ENCODE measurements around the gene MAST1. TPM values are rescaled to one million over a fixed set of nuclear protein-coding genes. Genes with fewer than 3 reads are reported as not detected.

The MAST1 gene
- total RNA-seq, 2 donors from 2014 or later = not detected

- H3K27ac ChIP-seq = no peak overlapping the region
- no peaks in the 10 kb centered on the region for H3K36me3 ChIP-seq
- ATAC-seq (ENCODE audit: insufficient number of reproducible peaks, low FRiP score, low read depth) (no peak), DNase-seq (ENCODE audit: low spot score) (no peak)
- H3K9me3 ChIP-seq = peaks cover 3% of the 10 kb centered on the region
- no peak for TF ChIP-seq CTCF (IDR thresholded peaks at IDR 0.05)
- H3K4me1 ChIP-seq (ENCODE audit: control insufficient read depth in 1 of 2, low read depth in 2 of 2) = no peaks in the 10 kb centered on the region
- no peak overlapping the region for H3K4me3 ChIP-seq
- no peaks in the 10 kb centered on the region for H3K27me3 ChIP-seq (replicated peaks; ENCODE audit: insufficient read depth)
These were observed 18.3 kb downstream of the MAST1 start for GRCh38 chr19:12856653-12857052.

- ATAC-seq (ENCODE audit: insufficient number of reproducible peaks, low FRiP score, low read depth) (no peak), DNase-seq (ENCODE audit: low spot score) (no peak)
- Histone ChIP-seq H3K27ac (no peak overlapping the region), H3K9me3 (peaks cover 3% of the 10 kb centered on the region), H3K27me3 (replicated peaks; ENCODE audit: insufficient read depth) (no peaks in the 10 kb centered on the region), H3K4me1 (ENCODE audit: control insufficient read depth in 1 of 2, low read depth in 2 of 2) (no peaks in the 10 kb centered on the region), H3K4me3 (no peak overlapping the region), H3K36me3 (no peaks in the 10 kb centered on the region)
- no peak for TF ChIP-seq CTCF (IDR thresholded peaks at IDR 0.05)
These were observed 20.0 kb downstream of the MAST1 start for GRCh38 chr19:12858041-12858928.

- Histone ChIP-seq H3K36me3 (no peaks in the 10 kb centered on the region), H3K9me3 (peaks cover 3% of the 10 kb centered on the region), H3K4me1 (ENCODE audit: control insufficient read depth in 1 of 2, low read depth in 2 of 2) (no peaks in the 10 kb centered on the region), H3K27me3 (replicated peaks; ENCODE audit: insufficient read depth) (no peaks in the 10 kb centered on the region), H3K4me3 (no peak overlapping the region), H3K27ac (no peak overlapping the region)
- TF ChIP-seq CTCF (IDR thresholded peaks at IDR 0.05) = no peak
- ATAC-seq (ENCODE audit: insufficient number of reproducible peaks, low FRiP score, low read depth) (no peak), DNase-seq (ENCODE audit: low spot score) (no peak)
These were observed 21.2 kb downstream of the MAST1 start for GRCh38 chr19:12859546-12859945.

- Histone ChIP-seq H3K9me3 (no peaks in the 10 kb centered on the region), H3K27me3 (replicated peaks; ENCODE audit: insufficient read depth) (no peaks in the 10 kb centered on the region), H3K36me3 (no peaks in the 10 kb centered on the region), H3K27ac (no peak overlapping the region), H3K4me1 (ENCODE audit: control insufficient read depth in 1 of 2, low read depth in 2 of 2) (peaks cover 0 to 7% of the 10 kb centered on the region in 2 donors), H3K4me3 (no peak overlapping the region)
- TF ChIP-seq CTCF (IDR thresholded peaks at IDR 0.05) = no peak
- ATAC-seq (ENCODE audit: insufficient number of reproducible peaks, low FRiP score, low read depth) (no peak), DNase-seq (ENCODE audit: low spot score) (no peak)
These were observed 25.8 kb downstream of the MAST1 start for GRCh38 chr19:12864143-12864542.

- no peak for DNase-seq (ENCODE audit: low spot score)
These were observed 26.7 kb downstream of the MAST1 start for GRCh38 chr19:12864721-12865715.

More at GRCh38 chr19:12864721-12865715, 26.7 kb downstream of the MAST1 start:
- TF ChIP-seq CTCF (IDR thresholded peaks at IDR 0.05) = no peak
- no peaks in the 10 kb centered on the region for H3K27me3 ChIP-seq (replicated peaks; ENCODE audit: insufficient read depth)
- H3K4me3 ChIP-seq = no peak overlapping the region
- no peak for ATAC-seq (ENCODE audit: insufficient number of reproducible peaks, low FRiP score, low read depth)
- no peak overlapping the region for H3K27ac ChIP-seq
- peaks cover 0 to 7% of the 10 kb centered on the region in 2 donors for H3K4me1 ChIP-seq (ENCODE audit: control insufficient read depth in 1 of 2, low read depth in 2 of 2)
- no peaks in the 10 kb centered on the region for H3K36me3 ChIP-seq
- H3K9me3 ChIP-seq = no peaks in the 10 kb centered on the region
